Astrocyte (in vitro differentiated cells and primary cell): Measurements from ENCODE around the gene GIMAP1. TPM values are rescaled to one million over a fixed set of nuclear protein-coding genes. Genes with fewer than 3 reads are reported as not detected.

Source experiments
- DNase-seq: peaks from one replicate; pipeline ENCODE4 v3.0.0-alpha.2; 2010; ENCODE audit warnings: low read depth
- FAIRE-seq: peaks from 2 replicates; lab custom pipeline; 2011; peaks lifted over from hg19 to GRCh38; lab: Jason Lieb, UNC
- H2AFZ ChIP-seq: 2 replicates; pipeline ENCODE4 v1.6.0; 2012; ENCODE audit warnings: low read depth, low read length, inconsistent platforms
- H3K27ac ChIP-seq: 2 replicates; pipeline ENCODE4 v1.5.1; 2011; ENCODE audit warnings: low read depth, low read length, inconsistent platforms
- H3K27me3 ChIP-seq: 2 replicates; pipeline ENCODE4 v1.6.0; 2011; ENCODE audit warnings: low read length, inconsistent platforms; ENCODE audit not compliant: insufficient read depth
- H3K36me3 ChIP-seq: 2 replicates; pipeline ENCODE4 v1.5.1; 2011; ENCODE audit warnings: low read length, inconsistent platforms; ENCODE audit not compliant: insufficient read depth
- H3K4me1 ChIP-seq: 2 replicates; pipeline ENCODE4 v1.5.1; 2011; ENCODE audit warnings: low read length, inconsistent platforms; ENCODE audit not compliant: insufficient read depth
- H3K4me2 ChIP-seq: 2 replicates; pipeline ENCODE4 v1.6.0; 2012; ENCODE audit warnings: low read length, inconsistent platforms
- H3K4me3 ChIP-seq: 2 replicates; pipeline ENCODE4 v1.5.1; 2011; ENCODE audit warnings: low read depth, mild to moderate bottlenecking, low read length, inconsistent platforms; ENCODE audit not compliant: insufficient read depth
- H3K79me2 ChIP-seq: 2 replicates; pipeline ENCODE4 v1.6.0; 2012; ENCODE audit warnings: mild to moderate bottlenecking, low read length, inconsistent platforms; ENCODE audit not compliant: insufficient read depth
- H3K9ac ChIP-seq: 2 replicates; pipeline ENCODE4 v1.6.0; 2012; ENCODE audit warnings: mild to moderate bottlenecking, low read length, inconsistent platforms
- H3K9me3 ChIP-seq: 2 replicates; pipeline ENCODE4 v1.5.1; 2012; ENCODE audit warnings: low read depth, mild to moderate bottlenecking, low read length, inconsistent platforms; ENCODE audit not compliant: insufficient read depth
- H4K20me1 ChIP-seq: 2 replicates; pipeline ENCODE4 v1.6.0; 2012; ENCODE audit warnings: low read length, inconsistent platforms; ENCODE audit not compliant: insufficient read depth
- H3K27ac Mint-ChIP-seq: one replicate; pipeline ENCODE4 v1.8.0; 2021; ENCODE audit warnings: mild to moderate bottlenecking, mixed read lengths; ENCODE audit not compliant: unreplicated experiment
- H3K27me3 Mint-ChIP-seq: one replicate; pipeline ENCODE4 v1.8.0; 2021; ENCODE audit warnings: low read depth, mixed read lengths; ENCODE audit not compliant: unreplicated experiment
- H3K36me3 Mint-ChIP-seq: one replicate; pipeline ENCODE4 v1.8.0; 2021; ENCODE audit warnings: low read depth, mixed read lengths; ENCODE audit not compliant: unreplicated experiment
- H3K4me1 Mint-ChIP-seq: one replicate; pipeline ENCODE4 v1.8.0; 2021; ENCODE audit warnings: low read depth, mixed read lengths; ENCODE audit not compliant: unreplicated experiment
- H3K4me3 Mint-ChIP-seq: one replicate; pipeline ENCODE4 v1.8.0; 2021; ENCODE audit warnings: mild to moderate bottlenecking, moderate library complexity, mixed read lengths; ENCODE audit not compliant: unreplicated experiment
- H3K9me3 Mint-ChIP-seq: one replicate; pipeline ENCODE4 v1.8.0; 2021; ENCODE audit warnings: mild to moderate bottlenecking, mixed read lengths; ENCODE audit not compliant: unreplicated experiment
- EZH2 ChIP-seq: IDR thresholded peaks from 2 replicates; pipeline ENCODE4 v1.6.1; 2012; ENCODE audit warnings: mild to moderate bottlenecking, low read length, inconsistent platforms; ENCODE audit not compliant: insufficient read depth
- total RNA-seq: library from RNA; stranded (reverse); gene quantifications from 2 replicates; pipeline ENCODE4 v1.2.1, GENCODE V29; 2021
- TF ChIP-seq, protein P1 (sequence below): IDR thresholded peaks from 2 replicates; pipeline ENCODE4 v1.5.1; 2011; ENCODE audit warnings: low read depth, mild to moderate bottlenecking, inconsistent platforms, low read length, moderate library complexity; ENCODE audit not compliant: insufficient read depth

GIMAP1 gene
- total RNA-seq, 1 donor from 2014 or later: not detected

DNA sequence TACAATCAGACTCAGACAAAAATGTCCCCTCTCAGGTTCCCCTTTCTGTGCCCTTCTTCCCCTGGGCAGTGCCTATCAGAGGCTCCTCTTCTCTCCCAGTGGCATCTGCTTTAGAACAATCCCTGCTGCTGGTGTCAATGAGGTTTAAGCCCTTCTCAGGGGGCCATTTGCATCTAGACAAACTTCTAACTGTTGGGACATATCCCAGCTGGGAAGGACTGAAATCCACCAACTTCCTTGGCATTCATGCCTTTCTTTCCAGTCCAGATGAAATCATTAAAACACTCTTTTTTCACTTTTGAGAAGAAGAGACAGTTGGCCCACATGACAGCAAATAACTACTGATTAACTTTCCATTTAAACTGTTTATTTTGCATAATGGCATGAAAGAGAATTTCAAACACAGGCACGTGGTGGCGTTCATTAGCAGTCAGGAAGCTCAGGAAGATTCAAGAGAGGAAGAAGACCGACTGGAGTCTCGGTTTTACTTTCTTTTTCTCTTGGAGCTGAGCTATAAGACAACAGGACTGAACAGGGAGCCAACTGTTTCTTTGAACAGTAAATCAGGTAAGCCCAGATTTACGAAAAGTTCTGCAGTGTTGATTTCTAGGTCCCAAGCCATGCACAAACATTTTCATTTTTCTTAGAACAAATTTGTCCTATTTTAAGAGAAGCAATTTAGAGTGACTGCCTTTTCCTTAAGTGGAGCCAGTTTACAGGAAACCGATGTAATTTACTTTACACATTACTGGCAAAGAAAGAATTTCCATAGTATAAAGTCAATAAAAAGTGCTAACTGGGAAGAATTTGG is 31.0 kb upstream of the GIMAP1 start, which contains the start of gene GIMAP2:
GIMAP2 (plus strand) TSS at position 488 of the 811 bp plus-strand sequence. CDS start 1,354 bp downstream, outside the sequence.
- no peaks in the 10 kb centered on the region for H3K27me3 ChIP-seq
- H3K27ac ChIP-seq: no peak within 1 kb of the TSS
- no peak within 1 kb of the TSS for H3K4me3 Mint-ChIP-seq
- peaks cover 15% of the 10 kb centered on the region for H3K27me3 Mint-ChIP-seq
- no peaks in the 10 kb centered on the region for H3K9me3 ChIP-seq
- no peaks in the 10 kb centered on the region for H3K4me1 ChIP-seq
- no peak for DNase-seq
- H3K79me2 ChIP-seq: no peaks in the 10 kb centered on the region
- H2AFZ ChIP-seq: peak within 1 kb of the TSS; percentile 29
- no peak for TF ChIP-seq EZH2
- TF ChIP-seq, protein P1, sequence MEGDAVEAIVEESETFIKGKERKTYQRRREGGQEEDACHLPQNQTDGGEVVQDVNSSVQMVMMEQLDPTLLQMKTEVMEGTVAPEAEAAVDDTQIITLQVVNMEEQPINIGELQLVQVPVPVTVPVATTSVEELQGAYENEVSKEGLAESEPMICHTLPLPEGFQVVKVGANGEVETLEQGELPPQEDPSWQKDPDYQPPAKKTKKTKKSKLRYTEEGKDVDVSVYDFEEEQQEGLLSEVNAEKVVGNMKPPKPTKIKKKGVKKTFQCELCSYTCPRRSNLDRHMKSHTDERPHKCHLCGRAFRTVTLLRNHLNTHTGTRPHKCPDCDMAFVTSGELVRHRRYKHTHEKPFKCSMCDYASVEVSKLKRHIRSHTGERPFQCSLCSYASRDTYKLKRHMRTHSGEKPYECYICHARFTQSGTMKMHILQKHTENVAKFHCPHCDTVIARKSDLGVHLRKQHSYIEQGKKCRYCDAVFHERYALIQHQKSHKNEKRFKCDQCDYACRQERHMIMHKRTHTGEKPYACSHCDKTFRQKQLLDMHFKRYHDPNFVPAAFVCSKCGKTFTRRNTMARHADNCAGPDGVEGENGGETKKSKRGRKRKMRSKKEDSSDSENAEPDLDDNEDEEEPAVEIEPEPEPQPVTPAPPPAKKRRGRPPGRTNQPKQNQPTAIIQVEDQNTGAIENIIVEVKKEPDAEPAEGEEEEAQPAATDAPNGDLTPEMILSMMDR: no peak
- H3K27ac Mint-ChIP-seq: no peak within 1 kb of the TSS
- no peak within 1 kb of the TSS for H3K4me3 ChIP-seq
- FAIRE-seq: no peak
- no peaks in the 10 kb centered on the region for H3K4me1 Mint-ChIP-seq
- H3K36me3 ChIP-seq: no peaks in the 10 kb centered on the region
- H3K9me3 Mint-ChIP-seq: peaks cover 5% of the 10 kb centered on the region
- no peak within 1 kb of the TSS for H3K9ac ChIP-seq
- no peaks in the 10 kb centered on the region for H4K20me1 ChIP-seq
- H3K4me2 ChIP-seq: peak within 1 kb of the TSS; percentile 67
- no peaks in the 10 kb centered on the region for H3K36me3 Mint-ChIP-seq

DNA sequence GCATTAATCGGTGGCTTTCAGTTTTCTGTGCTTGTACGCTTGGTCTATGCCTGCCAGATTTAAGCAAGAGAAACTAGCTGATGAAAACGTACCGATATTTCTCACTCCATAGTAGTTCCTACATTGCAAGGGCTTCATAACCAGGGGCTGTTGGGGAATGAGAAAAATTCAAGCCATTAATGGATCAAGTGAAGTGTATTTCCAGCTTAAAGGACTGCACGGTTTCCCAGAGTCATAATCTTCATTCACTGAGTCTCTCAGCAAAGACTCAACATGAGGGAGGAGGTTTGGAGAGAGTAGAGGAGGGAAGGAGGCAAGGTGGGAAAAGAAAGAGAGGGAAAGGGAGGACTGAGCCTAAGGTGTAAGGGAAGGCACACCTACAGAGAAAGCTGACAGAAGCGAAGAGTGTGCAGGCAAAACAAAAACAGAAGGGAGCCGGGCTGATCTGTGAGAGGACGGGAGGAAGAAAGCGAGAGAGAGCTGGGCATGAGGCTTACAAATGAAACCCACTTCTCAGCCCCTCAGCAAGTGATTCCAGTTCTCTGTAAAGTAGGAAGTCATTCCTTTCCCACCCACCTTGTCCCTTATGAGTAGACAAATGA is 30.3 kb upstream of the GIMAP1 start:
- Mint-ChIP-seq H3K27me3 (peaks cover 20% of the 10 kb centered on the region), H3K4me3 (no peak overlapping the region), H3K4me1 (no peaks in the 10 kb centered on the region), H3K36me3 (no peaks in the 10 kb centered on the region), H3K27ac (no peak overlapping the region), H3K9me3 (peaks cover 5% of the 10 kb centered on the region)
- TF ChIP-seq, protein P1: no peak
- TF ChIP-seq EZH2: no peak
- Histone ChIP-seq H3K27ac (no peak overlapping the region), H3K79me2 (no peaks in the 10 kb centered on the region), H3K4me2 (peak overlapping the region; percentile 67), H3K36me3 (no peaks in the 10 kb centered on the region), H3K9me3 (no peaks in the 10 kb centered on the region), H3K27me3 (no peaks in the 10 kb centered on the region), H4K20me1 (no peaks in the 10 kb centered on the region), H3K4me3 (no peak overlapping the region), H2AFZ (peak overlapping the region; percentile 29), H3K4me1 (no peaks in the 10 kb centered on the region), H3K9ac (no peak overlapping the region)
- FAIRE-seq (no peak), DNase-seq (no peak)

DNA sequence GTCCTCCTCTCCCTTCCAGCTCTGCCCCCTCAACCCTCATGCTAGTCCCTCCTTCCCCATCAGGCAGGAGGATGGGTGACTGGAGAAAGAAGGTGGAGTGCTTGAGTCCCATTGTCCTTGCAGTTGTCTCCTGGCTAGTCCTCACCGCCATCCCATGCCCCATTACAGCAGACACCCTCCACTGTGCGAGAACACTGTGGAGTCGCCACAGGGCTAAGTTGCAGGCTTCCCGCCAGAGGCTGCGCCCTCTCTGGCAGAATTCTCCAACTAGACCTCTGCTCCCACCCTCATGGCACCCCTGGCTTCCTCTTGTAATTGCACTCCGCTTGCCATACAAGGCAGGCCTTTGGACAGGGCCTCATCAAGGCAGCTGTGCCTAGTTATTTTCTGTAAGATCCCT is 27.8 kb upstream of the GIMAP1 start:
- Histone ChIP-seq H3K79me2 (no peaks in the 10 kb centered on the region), H3K36me3 (no peaks in the 10 kb centered on the region)

More for the DNA sequence above, 27.8 kb upstream of the GIMAP1 start:
- Mint-ChIP-seq H3K27ac (no peak overlapping the region), H3K36me3 (no peaks in the 10 kb centered on the region), H3K4me1 (no peaks in the 10 kb centered on the region), H3K27me3 (peaks cover 21% of the 10 kb centered on the region), H3K9me3 (peaks cover 5% of the 10 kb centered on the region), H3K4me3 (no peak overlapping the region)
- Histone ChIP-seq H4K20me1 (no peaks in the 10 kb centered on the region), H3K9ac (no peak overlapping the region), H3K4me2 (no peak overlapping the region), H3K27ac (no peak overlapping the region), H3K9me3 (peaks cover 2% of the 10 kb centered on the region), H3K4me3 (no peak overlapping the region), H3K27me3 (no peaks in the 10 kb centered on the region), H3K4me1 (no peaks in the 10 kb centered on the region), H2AFZ (no peak overlapping the region)
- TF ChIP-seq, protein P1: no peak
- TF ChIP-seq EZH2: no peak
- FAIRE-seq (no peak), DNase-seq (no peak)
